IMR-90 (cell line): Measurements from ENCODE around the gene SNRPB2. TPM values are rescaled to one million over a fixed set of nuclear protein-coding genes. Genes with fewer than 3 reads are reported as not detected.

Experiments used
- ATAC-seq: fragments of 200-7000 bp; cut with Tn5 transposase; 2 replicates; pipeline ENCODE4 v1.9.1; 2020; ENCODE audit warnings: low read depth, mild to moderate bottlenecking, moderate library complexity
- BruUV-seq: library from RNA; stranded (reverse); fragments of 400-500 nt; replicated peaks from 2 replicates; lab custom pipeline; 2021; lab: Mats Ljungman, UMichigan
- CTCF ChIA-PET: fragments of 300-600 bp; formaldehyde crosslinking; extraction: SDS; loops from one replicate; lab custom pipeline; 2021; ENCODE audit warnings: antibody characterized with exemption; lab: Yijun Ruan, JAX
- POLR2A ChIA-PET: fragments of 300-600 bp; sonication (Branson Sonifier 250); formaldehyde crosslinking; loops from one replicate; lab custom pipeline; 2022; ENCODE audit warnings: antibody characterized with exemption; ENCODE audit not compliant: unreplicated experiment; lab: Charles Lee
- DNase-seq: peaks from one replicate; pipeline ENCODE4 v3.0.0; 2013
- H2AFZ ChIP-seq: replicated peaks from 2 replicates; pipeline ENCODE3; 2013; ENCODE audit warnings: low read length, mild to moderate bottlenecking; ENCODE audit not compliant: poor library complexity
- H2AK5ac ChIP-seq: 2 replicates; pipeline ENCODE4 v1.6.1; 2013; ENCODE audit warnings: low read depth, low read length, inconsistent platforms
- H2AK9ac ChIP-seq: replicated peaks from 2 replicates; pipeline ENCODE3; 2013; ENCODE audit warnings: mild to moderate bottlenecking, low read depth, low read length, moderate library complexity; ENCODE audit not compliant: poor library complexity
- H2BK120ac ChIP-seq: 2 replicates; pipeline ENCODE4 v1.6.1; 2013; ENCODE audit warnings: low read depth, low read length, inconsistent platforms
- H2BK15ac ChIP-seq: 3 replicates; pipeline ENCODE4 v1.6.1; 2013; ENCODE audit warnings: low read depth, low read length, inconsistent platforms
- H2BK20ac ChIP-seq: 2 replicates; pipeline ENCODE4 v1.6.1; 2013; ENCODE audit warnings: low read depth, mild to moderate bottlenecking, inconsistent platforms, low read length, moderate library complexity
- H2BK5ac ChIP-seq: 2 replicates; pipeline ENCODE4 v1.6.1; 2013; ENCODE audit warnings: mild to moderate bottlenecking, low read depth, low read length, inconsistent platforms; ENCODE audit not compliant: poor library complexity, severe bottlenecking
- H3K14ac ChIP-seq: replicated peaks from 2 replicates; pipeline ENCODE4 v1.6.1; 2013; ENCODE audit warnings: low read depth, low read length, inconsistent platforms
- H3K18ac ChIP-seq: 2 replicates; pipeline ENCODE4 v1.6.1; 2013; ENCODE audit warnings: low read depth, low read length, control low read depth
- H3K23ac ChIP-seq: 2 replicates; pipeline ENCODE4 v1.6.1; 2013; ENCODE audit warnings: low read depth, low read length, inconsistent platforms
- H3K27ac ChIP-seq: 2 replicates; pipeline ENCODE4 v1.5.1; 2013; ENCODE audit warnings: mild to moderate bottlenecking, control low read depth, low read length; ENCODE audit not compliant: insufficient read depth
- H3K27me3 ChIP-seq: 2 replicates; pipeline ENCODE4 v1.6.1; 2013; ENCODE audit warnings: low read length; ENCODE audit not compliant: control insufficient read depth, insufficient read depth
- H3K36me3 ChIP-seq: 2 replicates; pipeline ENCODE4 v1.6.1; 2013; ENCODE audit warnings: low read length, mixed read lengths; ENCODE audit not compliant: control insufficient read depth, insufficient read depth
- H3K4ac ChIP-seq: 2 replicates; pipeline ENCODE4 v1.6.1; 2013; ENCODE audit warnings: low read depth, low read length, inconsistent platforms
- H3K4me1 ChIP-seq: 2 replicates; pipeline ENCODE4 v1.6.1; 2013; ENCODE audit warnings: low read length, mixed read lengths; ENCODE audit not compliant: control insufficient read depth, insufficient read depth
- H3K4me2 ChIP-seq: 2 replicates; pipeline ENCODE4 v1.6.1; 2013; ENCODE audit warnings: low read depth, mild to moderate bottlenecking, control low read depth, low read length, moderate library complexity
- H3K4me3 ChIP-seq: 2 replicates; pipeline ENCODE4 v1.5.1; 2013; ENCODE audit warnings: low read depth, mild to moderate bottlenecking, control low read depth, low read length, moderate library complexity; ENCODE audit not compliant: insufficient read depth
- H3K56ac ChIP-seq: 2 replicates; pipeline ENCODE4 v1.6.1; 2013; ENCODE audit warnings: low read length, inconsistent platforms; ENCODE audit not compliant: insufficient read depth; ENCODE audit errors: extremely low read depth
- H3K79me1 ChIP-seq, 2 experiments: 2 replicates each; pipeline ENCODE4 v1.6.1; 2013; ENCODE audit warnings: low read length in 2 of 2, inconsistent platforms in 1 of 2, low read depth in 1 of 2
- H3K9ac ChIP-seq: 2 replicates; pipeline ENCODE4 v1.6.1; 2013; ENCODE audit warnings: low read depth, low read length, control low read depth
- H3K9me1 ChIP-seq: 2 replicates; pipeline ENCODE4 v1.6.1; 2013; ENCODE audit warnings: low read length, inconsistent platforms; ENCODE audit not compliant: insufficient read depth
- H3K9me3 ChIP-seq: 2 replicates; pipeline ENCODE4 v1.6.1; 2013; ENCODE audit warnings: low read length; ENCODE audit not compliant: control insufficient read depth, insufficient read depth
- H4K20me1 ChIP-seq: 2 replicates; pipeline ENCODE4 v1.6.1; 2013; ENCODE audit warnings: low read length, inconsistent platforms; ENCODE audit not compliant: insufficient read depth
- H4K5ac ChIP-seq: 2 replicates; pipeline ENCODE4 v1.6.1; 2013; ENCODE audit warnings: mild to moderate bottlenecking, low read depth, low read length, control low read depth
- H4K8ac ChIP-seq, 2 experiments: 2 replicates each; pipeline ENCODE4 v1.6.1; 2013; ENCODE audit warnings: low read depth in 2 of 2, low read length in 2 of 2, control low read depth in 1 of 2, inconsistent platforms in 1 of 2
- H4K91ac ChIP-seq: 2 replicates; pipeline ENCODE4 v1.6.1; 2013; ENCODE audit warnings: low read depth, low read length, inconsistent platforms; ENCODE audit not compliant: insufficient read depth
- CEBPB ChIP-seq: IDR thresholded peaks from 2 replicates; pipeline ENCODE4 v1.6.1; 2012; ENCODE audit warnings: low read depth, low read length, improper control_type of control experiment
- CTCF ChIP-seq: conservative IDR thresholded peaks from 2 replicates; pipeline ENCODE4 v1.5.1; 2012; ENCODE audit warnings: mild to moderate bottlenecking, low read depth, low read length, improper control_type of control experiment
- MAFK ChIP-seq: IDR thresholded peaks from 2 replicates; pipeline ENCODE4 v1.6.1; 2012; ENCODE audit warnings: low read depth, low read length, improper control_type of control experiment
- MAZ ChIP-seq: IDR thresholded peaks from 2 replicates; pipeline ENCODE4 v1.6.1; 2012; ENCODE audit warnings: low read depth, mild to moderate bottlenecking, low read length, improper control_type of control experiment, moderate library complexity, borderline replicate concordance
- MXI1 ChIP-seq: IDR thresholded peaks from 2 replicates; pipeline ENCODE4 v1.6.1; 2012; ENCODE audit warnings: low read depth, mild to moderate bottlenecking, low read length, moderate library complexity, borderline replicate concordance
- POLR2A ChIP-seq: IDR thresholded peaks from 2 replicates; pipeline ENCODE4 v1.6.1; 2012; ENCODE audit warnings: mild to moderate bottlenecking, low read depth, low read length
- RAD21 ChIP-seq: IDR thresholded peaks from 2 replicates; pipeline ENCODE4 v1.6.1; 2012; ENCODE audit warnings: low read length, improper control_type of control experiment
- RCOR1 ChIP-seq: IDR thresholded peaks from 2 replicates; pipeline ENCODE4 v1.6.1; 2012; ENCODE audit warnings: mild to moderate bottlenecking, low read length, improper control_type of control experiment; ENCODE audit not compliant: insufficient replicate concordance
- RFX5 ChIP-seq: IDR thresholded peaks from 2 replicates; pipeline ENCODE4 v1.8.0; 2012; ENCODE audit warnings: low read depth, mild to moderate bottlenecking, low read length, moderate library complexity
- SMC3 ChIP-seq: fragments of 150-350 bp; IDR thresholded peaks from 2 replicates; pipeline ENCODE4 v1.6.1; 2016; ENCODE audit warnings: low read depth, mild to moderate bottlenecking, antibody characterized with exemption, low read length, moderate library complexity
- USF2 ChIP-seq: fragments of 150-350 bp; IDR thresholded peaks from 2 replicates; pipeline ENCODE4 v1.6.1; 2017; ENCODE audit warnings: mild to moderate bottlenecking, antibody characterized with exemption, low read length, low read depth
- WGBS, 2 experiments: methylation state at CpG; one replicate each; pipeline versions ENCODE4 v1.1.5 to v1.1.7; 2013; ENCODE audit warnings: missing lambda C conversion rate in 2 of 2; ENCODE audit not compliant: insufficient read length in 1 of 2; ENCODE audit errors: extremely low coverage in 2 of 2; 5-methylcytosine and 5-hydroxymethylcytosine counted together
- dilution Hi-C: fragments of 300-500 bp; cut with HindIII; formaldehyde crosslinking; loops from one replicate; pipeline ENCODE4 v1.14.3; 2018; ENCODE audit warnings: low sequenced_read_pairs; ENCODE audit not compliant: unreplicated experiment
- in situ Hi-C: fragments of 300-500 bp; cut with MboI; formaldehyde crosslinking; loops from 3 replicates; pipeline ENCODE4 v1.14.3; 2019; ENCODE audit warnings: low sequenced_read_pairs, inconsistent platforms, mixed read lengths
- intact Hi-C: fragments of 100-400 bp; cut with micrococcal nuclease; formaldehyde crosslinking; loops from 2 replicates; pipeline ENCODE4 v1.10.0; 2022
- polyA plus RNA-seq, 3 experiments: library from polyadenylated mRNA; depleted of rRNA; stranded (reverse); fragments of >200 nt; gene quantifications; 2 replicates each; pipeline ENCODE4 v1.2.3, GENCODE V29; 2012; ENCODE audit warnings: low replicate concordance in 1 of 3
- total RNA-seq: library from RNA; depleted of rRNA; stranded (reverse); fragments of >200 nt; gene quantifications from 2 replicates; pipeline ENCODE4 v1.2.3, GENCODE V29; 2012

SNRPB2 gene
- total and polyA plus RNA-seq, 2 of the 4 experiments (the other 2 are of a cell fraction): 27.1 to 65.6 TPM

- H2BK20ac ChIP-seq: no peak overlapping the region
- H3K4me1 ChIP-seq: no peaks in the 10 kb centered on the region
- no peak overlapping the region for H2AK9ac ChIP-seq
- no peak overlapping the region for H3K4me2 ChIP-seq
- H3K36me3 ChIP-seq: peaks cover 6% of the 10 kb centered on the region; the same call in 1 of the 2 replicates
- no TSS peak for BruUV-seq
- no peak overlapping the region for H4K8ac ChIP-seq
- no peaks in the 10 kb centered on the region for H3K79me1 ChIP-seq
- TF ChIP-seq MAZ (no peak), MXI1 (no peak), SMC3 (no peak), RAD21 (no peak), CEBPB (no peak), RFX5 (no peak), RCOR1 (no peak), USF2 (no peak), MAFK (no peak), CTCF (no peak), POLR2A (no peak)
- ATAC-seq (no peak), DNase-seq (no peak)
- no peak overlapping the region for H3K9ac ChIP-seq
- no peak overlapping the region for H2BK120ac ChIP-seq
- CTCF ChIA-PET: no interaction called here
- no peak overlapping the region for H3K56ac ChIP-seq
- dilution Hi-C loops: no loop called here
- POLR2A ChIA-PET: no interaction called here
- no peak overlapping the region for H3K14ac ChIP-seq
- in situ Hi-C loops: no loop called here
- H2AK5ac ChIP-seq: no peak overlapping the region
- H4K91ac ChIP-seq: no peak overlapping the region
- no peak overlapping the region for H2AFZ ChIP-seq
- intact Hi-C loops: no loop called here
- no peak overlapping the region for H3K23ac ChIP-seq
- no peak overlapping the region for H4K5ac ChIP-seq
- H3K27me3 ChIP-seq: peaks cover 2% of the 10 kb centered on the region
- H2BK5ac ChIP-seq: no peak overlapping the region
- 100% methylated on average over 1 of the region's 3 CpGs; no CpG with 5 or more reads in 1 of the 2 experiments for WGBS, 2 experiments
- no peaks in the 10 kb centered on the region for H4K20me1 ChIP-seq
- H3K4me3 ChIP-seq: no peak overlapping the region
- H3K9me3 ChIP-seq: no peaks in the 10 kb centered on the region
- H3K9me1 ChIP-seq: no peaks in the 10 kb centered on the region
- H2BK15ac ChIP-seq: no peak overlapping the region
- no peak overlapping the region for H3K4ac ChIP-seq
- H3K18ac ChIP-seq: no peak overlapping the region
- H3K27ac ChIP-seq: no peak overlapping the region
Observed at GRCh38 chr20:16744178-16744807, 14.5 kb downstream of the SNRPB2 start.
